UCSD-AML1 (cell line): ENCODE results near the gene STK38.
"Not testable (repeated sequence)": the region's sequence is repeated elsewhere in the genome, so short reads cannot be mapped to it uniquely, and the experiment has no call there.

Source experiments
- DNase-seq: peaks from one replicate; lab custom pipeline; 2025; ENCODE audit not compliant: unreplicated experiment; lab: John Stamatoyannopoulos, UW

The STK38 gene

GRCh38 chr6:36546920-36547645 is at the start of gene STK38:
Gene STK38 (minus strand): TSS chr6:36547479. CDS start chr6:36540202, 7,277 bp downstream.
- DNase-seq, result peak; percentile 94

GRCh38 chr6:36596356-36596755 is 49.1 kb upstream of the STK38 start:
- no peak for DNase-seq

- DNase-seq, result no peak
Observed at GRCh38 chr6:36594816-36595643, 47.8 kb upstream of the STK38 start.

- peak; percentile 95 for DNase-seq
Observed at GRCh38 chr6:36594029-36594815, 46.9 kb upstream of the STK38 start, which contains the start of gene SRSF3. Gene SRSF3 (plus strand): TSS chr6:36594362. CDS start chr6:36596763, 2,401 bp downstream.

GRCh38 chr6:36593569-36594028 is 46.3 kb upstream of the STK38 start:
- DNase-seq, result no peak

GRCh38 chr6:36592221-36592655 is 45.0 kb upstream of the STK38 start:
- no peak for DNase-seq

GRCh38 chr6:36590237-36590636 is 43.0 kb upstream of the STK38 start:
- DNase-seq, result no peak

GRCh38 chr6:36589025-36589400 is 41.7 kb upstream of the STK38 start:
- not testable (repeated sequence) for DNase-seq

- DNase-seq, result no peak
Observed at GRCh38 chr6:36586606-36587005, 39.3 kb upstream of the STK38 start.

- DNase-seq, result no peak
Observed at GRCh38 chr6:36581716-36582115, 34.4 kb upstream of the STK38 start.

- no peak for DNase-seq
Observed at GRCh38 chr6:36580184-36580526, 32.9 kb upstream of the STK38 start.

- no peak for DNase-seq
Observed at GRCh38 chr6:36578431-36578830, 31.2 kb upstream of the STK38 start.

- no peak for DNase-seq
Observed at GRCh38 chr6:36578030-36578429, 30.8 kb upstream of the STK38 start.

- DNase-seq, result no peak
Observed at GRCh38 chr6:36577301-36577700, 30.0 kb upstream of the STK38 start.

- no peak for DNase-seq
Observed at GRCh38 chr6:36576578-36576977, 29.3 kb upstream of the STK38 start.

- DNase-seq, result no peak
Observed at GRCh38 chr6:36574679-36575078, 27.4 kb upstream of the STK38 start.

GRCh38 chr6:36572353-36573311 is 25.4 kb upstream of the STK38 start:
- DNase-seq, result not testable (repeated sequence)

- DNase-seq, result no peak
Observed at GRCh38 chr6:36571122-36572043, 24.1 kb upstream of the STK38 start.

GRCh38 chr6:36570264-36570663 is 23.0 kb upstream of the STK38 start:
- DNase-seq, result no peak
